Femur (tissue), 1 donor: Measurements from ENCODE around the gene SGTA.

Experiments
- DNase-seq: peaks from one replicate; pipeline ENCODE4 v3.0.0-alpha.2; 2017

Gene SGTA

GRCh38 chr19:2809387-2810140 is 26.5 kb upstream of the SGTA start:
- DNase-seq, result no peak

- no peak for DNase-seq
Measured at GRCh38 chr19:2808129-2808941, 25.3 kb upstream of the SGTA start.

GRCh38 chr19:2807379-2808128 is 24.5 kb upstream of the SGTA start:
- DNase-seq, result no peak

- no peak for DNase-seq
Measured at GRCh38 chr19:2806736-2807378, 23.8 kb upstream of the SGTA start.

GRCh38 chr19:2805991-2806649 is 23.0 kb upstream of the SGTA start:
- DNase-seq, result no peak

- DNase-seq, result no peak
Measured at GRCh38 chr19:2805261-2805900, 22.3 kb upstream of the SGTA start.

GRCh38 chr19:2804156-2805004 is 21.3 kb upstream of the SGTA start:
- no peak for DNase-seq

GRCh38 chr19:2803486-2804155 is 20.5 kb upstream of the SGTA start:
- no peak for DNase-seq

- DNase-seq, result no peak
Measured at GRCh38 chr19:2802826-2803225, 19.8 kb upstream of the SGTA start.

- DNase-seq, result no peak
Measured at GRCh38 chr19:2800506-2800905, 17.4 kb upstream of the SGTA start.

GRCh38 chr19:2799273-2800020 is 16.4 kb upstream of the SGTA start:
- DNase-seq, result no peak

- no peak for DNase-seq
Measured at GRCh38 chr19:2798733-2799132, 15.7 kb upstream of the SGTA start.

- no peak for DNase-seq
Measured at GRCh38 chr19:2798158-2798685, 15.1 kb upstream of the SGTA start.

- no peak for DNase-seq
Measured at GRCh38 chr19:2797280-2797679, 14.2 kb upstream of the SGTA start.

GRCh38 chr19:2796659-2797266 is 13.7 kb upstream of the SGTA start:
- no peak for DNase-seq

- DNase-seq, result no peak
Measured at GRCh38 chr19:2795827-2796658, 13.0 kb upstream of the SGTA start.

GRCh38 chr19:2793577-2793976 is 10.5 kb upstream of the SGTA start:
- DNase-seq, result no peak

- DNase-seq, result no peak
Measured at GRCh38 chr19:2793126-2793525, 10.1 kb upstream of the SGTA start.
